Measurements from ENCODE around the gene BHLHA9.
"Not testable (repeated sequence)": the region's sequence is repeated elsewhere in the genome, so short reads cannot be mapped to it uniquely, and the experiment has no call there.

The BHLHA9 gene

DNA sequence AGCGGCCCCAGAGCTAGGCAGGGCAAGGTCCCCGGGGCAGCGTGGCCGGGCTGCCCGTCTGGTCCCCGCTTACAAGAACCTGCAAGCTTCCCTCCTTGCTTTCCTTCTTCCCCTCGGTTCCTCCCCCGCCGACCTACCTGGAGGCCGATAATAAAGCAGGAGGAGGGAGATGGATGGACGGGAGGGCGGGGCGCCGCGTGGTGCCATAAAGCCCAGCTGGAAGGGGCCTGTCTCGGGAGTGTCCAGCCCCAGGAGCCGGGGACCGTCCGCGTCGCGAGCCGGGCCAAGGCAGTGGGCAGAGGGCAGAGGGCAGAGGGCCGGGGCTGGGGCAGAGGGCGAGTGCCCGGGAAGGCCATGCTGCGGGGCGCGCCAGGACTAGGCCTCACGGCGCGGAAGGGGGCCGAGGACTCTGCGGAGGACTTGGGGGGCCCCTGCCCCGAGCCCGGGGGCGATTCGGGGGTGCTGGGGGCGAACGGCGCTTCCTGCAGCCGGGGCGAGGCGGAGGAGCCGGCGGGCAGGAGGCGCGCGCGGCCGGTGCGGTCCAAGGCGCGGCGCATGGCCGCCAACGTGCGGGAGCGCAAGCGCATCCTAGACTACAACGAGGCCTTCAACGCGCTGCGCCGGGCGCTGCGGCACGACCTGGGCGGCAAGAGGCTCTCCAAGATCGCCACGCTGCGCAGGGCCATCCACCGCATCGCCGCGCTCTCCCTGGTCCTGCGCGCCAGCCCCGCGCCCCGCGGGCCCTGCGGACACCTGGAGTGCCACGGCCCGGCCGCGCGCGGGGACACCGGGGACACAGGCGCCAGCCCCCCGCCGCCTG, at the start of gene BHLHA9:
Gene BHLHA9, plus strand, starts transcription at position 235 of the 820 bp plus-strand sequence. Its CDS starts 120 bp downstream, at position 355.
- no peak for DNase-seq (ENCODE audit: low read depth, low spot score)

DNA sequence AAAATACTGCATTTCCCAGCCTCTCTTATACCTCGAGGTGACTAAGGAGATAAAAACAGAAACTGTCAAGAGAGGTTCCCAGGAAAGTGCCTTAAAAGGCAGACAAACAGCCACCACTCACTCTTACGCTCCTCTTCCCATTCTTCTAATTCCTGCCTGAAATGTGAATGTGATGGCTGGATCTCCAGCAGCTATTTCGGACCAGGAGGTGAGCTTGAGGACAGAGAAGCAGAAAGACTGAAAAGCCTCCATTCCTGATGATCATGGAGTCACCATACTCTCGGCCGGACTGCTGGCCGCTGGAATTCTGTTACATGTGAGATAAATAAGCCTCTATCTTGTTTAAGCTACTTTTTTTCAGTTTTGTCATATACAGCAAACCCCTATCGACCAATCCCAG, 49.0 kb upstream of the BHLHA9 start:
- no peak for DNase-seq (ENCODE audit: low read depth, low spot score)

DNA sequence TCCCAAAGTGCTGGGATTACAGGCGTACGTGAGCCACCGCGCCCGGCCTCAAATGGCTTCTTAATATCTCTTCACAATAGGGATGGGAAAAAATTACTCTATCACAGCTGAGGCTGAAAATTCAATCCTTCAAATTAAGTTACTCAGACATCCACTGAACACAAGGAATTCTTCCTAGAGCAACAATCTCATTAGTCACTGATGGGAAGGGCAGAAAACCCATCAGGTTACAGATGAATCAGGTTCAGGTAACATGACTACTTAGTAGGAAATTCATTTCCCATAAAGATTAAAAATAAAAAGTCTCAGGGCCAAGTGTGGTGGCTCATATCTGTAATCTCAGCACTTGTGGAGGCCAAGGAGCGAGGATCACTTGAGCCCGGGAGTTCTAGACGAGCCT, 47.9 kb upstream of the BHLHA9 start:
- no peak for DNase-seq (ENCODE audit: low read depth, low spot score)

DNA sequence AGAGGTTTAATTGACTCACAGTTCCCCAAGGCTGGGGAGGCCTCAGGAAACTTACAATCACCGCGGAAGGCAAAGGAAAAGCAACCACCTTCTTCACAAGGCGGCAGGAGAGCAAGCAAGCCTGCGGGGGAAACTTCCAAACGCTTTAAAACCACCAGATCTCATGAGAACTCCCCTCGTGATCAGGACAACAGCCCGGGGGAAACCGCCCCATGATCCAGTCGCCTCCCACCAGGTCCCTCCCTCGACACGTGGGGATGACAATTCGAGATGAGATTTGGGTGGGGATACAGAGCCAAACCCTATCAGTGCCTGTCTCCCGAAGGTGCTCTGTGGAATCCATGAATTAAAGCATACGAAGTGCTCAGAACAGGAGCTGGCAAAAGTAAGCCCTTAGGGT, 46.6 kb upstream of the BHLHA9 start:
- no peak for DNase-seq (ENCODE audit: low read depth, low spot score)

DNA sequence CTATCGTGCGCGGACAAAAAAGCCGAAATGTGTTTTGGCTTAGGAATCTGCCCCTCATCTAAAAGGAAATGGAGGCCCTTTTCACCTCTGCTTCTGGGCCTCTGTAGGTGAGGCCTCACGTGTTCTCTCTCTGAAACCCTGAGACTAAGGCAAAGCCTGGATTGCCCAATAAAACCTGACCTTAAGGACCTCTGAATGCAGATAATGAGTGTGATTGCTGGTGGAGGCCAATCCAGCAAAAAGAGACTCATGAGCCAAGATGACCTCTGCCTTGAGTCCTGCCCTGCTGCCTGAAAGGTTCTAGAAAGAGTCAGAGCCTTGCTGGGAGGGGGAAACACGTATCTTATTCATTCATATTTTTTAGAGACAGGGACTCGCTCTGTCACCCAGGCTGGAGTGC, 45.9 kb upstream of the BHLHA9 start:
- no peak for DNase-seq (ENCODE audit: low read depth, low spot score)

DNA sequence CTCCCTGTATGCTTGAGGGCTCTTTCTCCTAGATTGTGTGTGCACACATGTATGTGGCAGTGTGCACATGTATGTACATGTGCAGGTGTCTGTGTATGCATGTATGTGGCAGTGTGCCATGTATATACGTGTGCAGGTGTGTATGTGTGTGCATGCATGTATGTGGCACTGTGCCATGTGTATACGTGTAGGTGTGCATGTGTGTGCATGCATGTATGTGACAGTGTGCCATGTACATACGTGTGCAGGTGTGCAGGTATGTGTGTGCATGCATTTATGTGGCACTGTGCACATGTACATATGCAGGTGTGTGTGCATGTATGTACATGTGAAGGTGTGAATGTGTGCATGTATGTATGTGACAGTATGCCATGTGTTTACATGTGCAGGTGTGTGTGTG, 43.9 kb upstream of the BHLHA9 start:
- DNase-seq (ENCODE audit: low read depth, low spot score), result no peak

DNA sequence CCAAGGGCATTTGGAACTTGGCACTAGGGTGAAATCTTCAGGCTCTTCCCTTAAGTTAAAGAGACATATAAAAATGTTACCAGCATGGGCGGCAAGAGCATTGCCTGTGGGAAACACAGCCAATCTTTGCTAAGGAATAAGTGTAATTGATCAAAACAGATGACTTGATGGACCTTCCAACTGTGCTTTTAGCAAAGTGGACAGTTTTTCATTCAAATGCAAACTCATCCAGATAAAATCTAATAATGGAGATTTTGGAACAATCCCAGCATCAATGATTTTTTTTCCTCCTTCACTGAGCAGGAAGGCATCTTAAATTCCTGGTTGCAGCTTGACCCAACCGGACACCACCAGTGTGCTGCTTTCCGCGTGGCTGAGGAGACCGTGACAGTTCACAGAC, 42.9 kb upstream of the BHLHA9 start:
- DNase-seq (ENCODE audit: low read depth, low spot score), result no peak

DNA sequence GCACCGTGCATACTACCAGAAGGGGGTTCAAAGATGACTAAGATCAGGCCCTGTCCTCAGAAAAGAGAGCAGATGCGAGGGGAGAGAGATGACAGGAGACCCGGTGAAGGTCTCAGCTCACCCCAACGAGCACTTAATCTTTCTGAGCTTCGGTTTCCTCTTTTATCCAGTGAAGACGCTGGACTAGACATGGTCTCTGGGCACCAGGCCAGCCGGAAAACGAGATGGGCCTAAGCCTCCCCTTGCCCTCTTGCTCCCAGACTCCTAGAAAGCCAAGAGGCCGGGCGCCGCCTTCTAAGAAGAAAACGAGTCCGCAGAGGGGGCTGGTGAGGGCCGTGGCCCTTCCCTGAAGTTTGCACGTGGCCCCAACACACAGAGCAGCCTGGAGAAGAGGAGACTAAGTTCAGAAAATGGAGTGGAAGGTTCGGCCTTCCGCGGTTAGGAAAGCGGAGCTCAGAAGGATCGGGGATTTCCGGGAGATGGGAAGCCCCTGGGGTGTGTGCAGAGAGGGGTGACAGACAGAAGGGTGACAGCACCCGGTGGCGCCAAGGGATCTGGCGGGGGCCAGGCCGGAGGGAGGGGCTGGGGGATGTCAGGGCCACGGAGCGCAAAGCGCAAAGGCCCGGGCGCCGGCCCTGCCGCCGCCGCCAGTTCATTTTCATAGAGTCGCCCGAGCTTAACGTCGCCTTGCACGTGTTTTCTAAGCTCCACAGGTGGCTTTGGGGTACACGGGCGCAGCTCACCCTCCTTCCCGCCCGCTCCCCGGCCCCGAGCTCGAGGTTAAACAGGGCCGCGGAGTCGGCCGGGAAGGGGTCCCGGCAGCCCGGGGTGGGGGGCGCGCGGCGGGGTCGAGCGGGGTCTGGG, 42.1 kb upstream of the BHLHA9 start:
- DNase-seq (ENCODE audit: low read depth, low spot score), result no peak

DNA sequence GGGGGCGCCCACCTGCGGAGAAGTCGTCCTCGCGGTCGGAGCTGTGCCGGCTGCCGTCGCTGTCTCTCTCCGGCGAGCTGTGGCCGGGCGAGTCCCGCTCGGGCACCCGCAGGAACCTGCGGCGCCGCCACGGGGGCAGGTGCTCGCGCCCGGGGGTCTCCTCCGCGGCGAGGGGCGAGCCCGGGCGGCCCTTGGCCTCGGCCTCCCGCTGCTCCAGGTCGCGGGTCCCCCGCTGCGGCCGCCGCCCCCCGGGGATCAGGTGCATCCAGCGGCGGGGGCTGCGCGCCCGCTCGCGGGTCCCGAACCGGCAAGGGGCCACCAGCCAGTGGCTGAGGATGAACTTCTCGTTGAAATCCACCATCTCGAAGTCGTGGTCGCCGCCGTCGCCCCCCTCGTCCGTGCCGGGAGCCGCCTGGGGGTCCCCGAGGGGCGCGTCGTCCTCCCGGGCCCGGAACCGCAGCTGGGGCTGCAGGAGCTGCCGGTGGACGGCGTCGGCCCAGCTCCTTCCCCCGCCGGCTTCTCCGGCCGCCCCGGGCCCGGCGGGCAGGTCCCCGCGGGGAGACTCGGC, 41.4 kb upstream of the BHLHA9 start:
- no peak for DNase-seq (ENCODE audit: low read depth, low spot score)

DNA sequence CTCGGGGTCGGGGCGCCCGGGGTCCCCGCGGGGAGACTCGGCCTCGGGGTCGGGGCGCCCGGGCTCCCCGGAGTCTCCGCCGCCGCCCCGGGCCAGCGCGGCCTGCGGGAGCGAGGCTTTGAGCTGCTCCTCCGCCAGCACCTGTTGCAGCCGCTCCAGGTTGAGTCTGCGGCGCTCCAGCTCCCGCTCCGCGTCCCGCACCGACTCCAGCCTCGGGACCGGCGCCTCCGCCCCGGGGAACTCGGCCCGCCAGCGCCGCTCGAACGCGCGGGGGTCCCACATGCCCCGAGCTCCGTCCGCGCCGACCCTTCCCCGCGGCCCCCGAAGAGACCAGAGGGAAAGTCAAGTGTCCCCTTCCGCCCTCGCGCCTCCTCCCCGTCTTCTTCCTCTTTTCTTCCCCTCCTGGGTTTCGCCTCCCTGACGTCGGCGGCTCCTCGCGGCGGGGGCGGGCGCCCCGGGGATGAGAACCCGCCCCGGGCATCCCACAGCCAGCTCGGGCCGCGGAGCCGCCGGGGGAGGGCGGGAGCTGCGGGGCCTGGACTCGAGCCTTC, 40.8 kb upstream of the BHLHA9 start:
- no peak for DNase-seq (ENCODE audit: low read depth, low spot score)

DNA sequence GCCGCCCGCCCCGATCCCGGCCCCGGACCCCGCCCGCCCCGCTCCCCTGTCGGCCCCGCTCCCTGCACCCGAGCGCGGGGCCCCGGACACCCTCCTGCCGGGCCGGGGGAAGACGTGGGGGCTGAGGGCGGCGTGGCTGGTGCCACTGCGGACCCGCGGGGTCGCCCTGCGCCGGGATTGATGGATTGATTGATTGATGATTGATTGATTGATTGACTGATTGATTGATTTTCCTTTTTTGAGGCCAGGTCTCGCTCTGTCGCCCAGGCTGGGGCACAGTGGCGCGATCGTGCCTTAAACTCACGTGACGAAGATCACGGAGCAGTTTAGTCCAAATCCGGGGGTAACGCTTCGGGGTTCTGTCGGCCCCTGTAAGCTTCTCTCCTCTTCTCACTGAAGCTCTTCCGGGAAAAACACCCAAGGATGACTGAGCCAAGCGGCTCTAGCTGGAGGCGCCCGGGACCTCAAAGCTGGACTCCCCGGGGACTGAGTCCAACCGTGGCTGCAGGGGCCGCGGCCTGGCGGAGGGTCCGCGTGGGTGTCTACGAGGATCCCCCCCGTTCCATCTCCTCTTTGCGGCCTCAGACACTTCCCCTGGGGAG, 40.2 kb upstream of the BHLHA9 start:
- DNase-seq (ENCODE audit: low read depth, low spot score), result no peak

DNA sequence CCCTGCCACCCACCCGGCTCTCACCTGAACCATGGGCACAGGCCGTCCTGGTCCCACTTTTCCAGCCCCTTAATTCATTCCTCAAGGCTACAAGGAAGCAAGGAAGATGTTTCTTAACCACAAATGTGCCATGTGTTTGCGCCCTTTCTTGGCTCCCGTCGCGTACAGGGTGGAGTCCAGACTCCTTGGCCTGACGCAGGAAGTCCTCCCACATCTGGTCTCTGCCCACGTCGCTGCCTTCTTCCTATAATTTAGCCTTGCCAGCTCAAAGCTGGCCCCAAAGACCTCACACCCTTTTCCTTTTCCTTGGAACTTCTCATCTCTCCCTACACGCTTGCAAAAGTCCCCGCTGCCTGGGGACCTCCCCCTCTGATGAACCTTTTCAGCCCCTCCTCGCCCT, 38.8 kb upstream of the BHLHA9 start:
- DNase-seq (ENCODE audit: low read depth, low spot score), result no peak

DNA sequence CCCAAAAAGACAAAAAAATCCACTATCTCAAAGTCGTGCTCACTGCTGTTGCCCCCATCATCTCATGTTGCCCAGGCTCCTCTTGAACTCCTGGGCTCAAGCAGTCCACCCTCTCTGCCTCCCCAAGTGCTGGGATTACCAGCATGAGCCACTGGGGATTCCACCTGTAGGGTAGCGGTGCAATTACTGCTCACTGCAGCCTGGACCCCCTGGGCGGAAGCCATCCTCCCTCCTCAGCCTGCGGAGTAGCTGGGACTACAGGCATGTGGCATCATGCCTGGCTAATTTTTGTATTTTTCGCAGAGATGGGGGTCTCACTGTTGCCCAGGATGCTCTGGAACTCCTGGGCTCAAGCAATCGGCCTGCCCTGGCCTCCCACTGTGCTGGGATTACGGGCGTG, 37.9 kb upstream of the BHLHA9 start:
- DNase-seq (ENCODE audit: low read depth, low spot score), result no peak

DNA sequence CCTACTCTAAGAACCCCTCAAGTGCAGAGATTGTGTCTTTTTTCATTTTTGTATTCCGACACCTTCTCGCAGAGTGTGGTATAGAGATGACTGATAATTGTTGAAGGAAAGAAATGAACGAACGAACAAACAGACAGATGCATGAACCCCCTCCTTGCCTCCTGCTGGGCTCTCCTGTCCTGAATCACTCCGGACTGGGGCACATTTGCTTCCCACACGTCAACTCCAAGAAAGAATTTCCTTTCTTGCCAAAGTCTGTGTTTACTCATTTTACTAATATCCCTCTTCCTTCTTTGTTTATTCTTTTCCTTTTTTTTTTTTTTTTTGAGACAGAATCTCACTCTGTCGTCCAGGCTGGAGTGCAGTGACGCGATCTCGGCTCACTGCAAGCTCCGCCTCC, 37.5 kb upstream of the BHLHA9 start:
- DNase-seq (ENCODE audit: low read depth, low spot score), result no peak

DNA sequence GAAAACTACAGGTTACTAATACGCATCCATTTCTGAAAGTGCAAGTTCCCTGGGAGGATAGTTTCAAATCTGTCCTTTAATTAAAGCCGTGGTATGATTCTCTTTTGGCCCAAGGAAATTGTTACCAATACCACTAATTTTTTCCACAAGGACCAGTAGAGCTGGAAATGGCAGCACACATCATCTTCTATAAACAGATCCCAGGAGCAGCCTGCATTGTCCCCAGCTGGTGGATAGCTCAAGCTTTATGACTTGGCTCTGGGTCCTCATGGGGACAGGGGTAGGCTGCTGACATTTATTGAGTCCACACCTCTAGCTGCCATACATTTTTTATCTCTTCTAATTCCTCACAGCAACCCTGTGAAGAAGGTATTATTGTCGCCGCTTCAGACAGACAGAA, 35.8 kb upstream of the BHLHA9 start:
- DNase-seq (ENCODE audit: low read depth, low spot score), result no peak

DNA sequence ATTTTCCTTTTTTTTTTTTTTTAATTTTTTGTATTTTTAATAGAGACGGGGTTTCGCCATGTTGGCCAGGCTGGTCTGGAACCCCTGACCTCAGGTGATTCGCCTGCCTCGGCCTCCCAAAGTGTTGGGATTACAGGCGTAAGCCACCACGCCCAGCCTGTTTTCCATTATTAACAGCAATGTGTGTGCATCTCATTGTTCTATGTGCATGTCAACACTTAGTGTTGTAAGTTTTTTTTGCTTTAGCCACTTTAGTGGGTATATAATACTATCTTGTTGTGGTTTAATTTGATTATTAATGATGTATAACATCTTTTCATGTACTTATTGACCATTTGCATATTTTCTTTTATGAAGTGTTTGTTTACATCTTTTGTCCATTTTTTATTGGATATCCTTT, 32.8 kb upstream of the BHLHA9 start:
- DNase-seq (ENCODE audit: low read depth, low spot score), result no peak

DNA sequence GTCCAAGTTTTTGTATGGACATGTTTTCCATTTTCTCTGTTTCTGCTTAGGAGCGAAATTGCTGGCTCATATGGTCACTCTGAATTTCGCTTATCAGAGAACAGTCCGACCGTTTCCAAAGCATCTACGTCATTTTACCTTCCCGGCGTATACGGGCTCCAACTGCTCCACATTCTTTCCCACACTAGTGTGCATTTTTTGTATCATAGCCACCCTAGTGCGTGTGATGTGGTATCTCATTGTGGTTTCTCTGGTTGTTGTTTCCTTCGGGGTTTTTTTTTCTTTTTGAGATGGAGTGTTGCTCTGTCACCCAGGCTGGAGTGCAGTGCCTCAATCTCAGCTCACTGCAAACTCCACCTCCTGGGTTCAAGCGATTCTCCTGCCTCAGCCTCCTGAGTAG, 31.0 kb upstream of the BHLHA9 start:
- no peak for DNase-seq (ENCODE audit: low read depth, low spot score)

DNA sequence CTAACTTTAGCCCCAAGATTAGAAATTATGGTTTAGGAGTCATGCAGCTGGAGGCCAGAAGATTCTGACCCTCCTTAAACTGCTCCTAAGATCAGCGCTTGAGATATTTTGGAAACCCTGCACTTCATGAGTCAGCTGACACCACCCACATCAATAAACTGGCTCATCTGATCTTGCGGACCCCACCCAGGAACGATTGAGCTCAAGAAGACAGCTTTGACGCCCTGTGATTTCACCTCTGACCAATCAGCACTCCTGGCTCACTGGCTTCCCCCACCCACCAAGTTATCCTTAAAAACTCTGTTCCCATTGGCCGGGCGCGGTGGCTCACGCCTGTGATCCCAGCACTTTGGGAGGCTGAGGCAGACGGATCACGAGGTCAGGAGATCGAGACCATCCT, 29.8 kb upstream of the BHLHA9 start:
- not testable (repeated sequence) for DNase-seq (ENCODE audit: low read depth, low spot score)

DNA sequence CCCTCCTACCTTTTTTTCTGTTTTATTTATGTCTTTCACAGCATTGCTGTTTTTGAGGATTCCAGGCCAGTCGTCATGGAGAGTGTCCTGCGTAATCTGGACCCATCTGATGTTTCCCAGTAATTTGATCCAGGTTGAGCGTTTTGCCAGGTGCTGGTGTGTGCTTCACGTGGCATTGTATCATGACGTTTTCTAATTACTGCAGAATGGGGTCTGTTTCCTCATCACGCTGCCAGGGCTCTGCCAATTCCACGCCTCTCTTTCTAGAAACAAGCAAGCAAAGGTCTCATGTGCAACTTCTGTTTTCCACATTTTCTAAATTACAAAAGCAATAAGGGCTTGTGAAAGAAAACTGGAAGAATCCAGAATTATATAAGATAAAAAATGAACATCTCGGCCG, 28.3 kb upstream of the BHLHA9 start:
- DNase-seq (ENCODE audit: low read depth, low spot score), result no peak

DNA sequence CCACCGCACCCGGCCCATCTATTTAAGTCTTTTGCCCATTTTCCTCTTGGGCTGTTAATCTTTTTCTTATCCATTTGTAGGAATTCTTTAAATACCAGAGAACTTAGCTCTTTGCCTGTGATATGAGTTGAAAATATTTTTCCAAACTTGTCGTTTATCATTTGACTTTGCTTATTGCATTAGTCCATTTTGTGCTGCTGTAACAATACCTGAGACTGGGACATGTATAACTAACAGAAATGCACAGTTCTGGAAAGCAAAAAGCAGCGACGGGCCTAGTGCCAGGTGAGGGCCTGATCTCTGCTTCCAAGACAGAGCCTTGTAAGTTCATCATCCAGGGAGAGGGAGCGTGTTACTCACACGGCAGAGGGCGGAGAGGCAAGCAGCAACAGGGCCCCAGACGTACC, 25.6 kb upstream of the BHLHA9 start:
- no peak for DNase-seq (ENCODE audit: low read depth, low spot score)

DNA sequence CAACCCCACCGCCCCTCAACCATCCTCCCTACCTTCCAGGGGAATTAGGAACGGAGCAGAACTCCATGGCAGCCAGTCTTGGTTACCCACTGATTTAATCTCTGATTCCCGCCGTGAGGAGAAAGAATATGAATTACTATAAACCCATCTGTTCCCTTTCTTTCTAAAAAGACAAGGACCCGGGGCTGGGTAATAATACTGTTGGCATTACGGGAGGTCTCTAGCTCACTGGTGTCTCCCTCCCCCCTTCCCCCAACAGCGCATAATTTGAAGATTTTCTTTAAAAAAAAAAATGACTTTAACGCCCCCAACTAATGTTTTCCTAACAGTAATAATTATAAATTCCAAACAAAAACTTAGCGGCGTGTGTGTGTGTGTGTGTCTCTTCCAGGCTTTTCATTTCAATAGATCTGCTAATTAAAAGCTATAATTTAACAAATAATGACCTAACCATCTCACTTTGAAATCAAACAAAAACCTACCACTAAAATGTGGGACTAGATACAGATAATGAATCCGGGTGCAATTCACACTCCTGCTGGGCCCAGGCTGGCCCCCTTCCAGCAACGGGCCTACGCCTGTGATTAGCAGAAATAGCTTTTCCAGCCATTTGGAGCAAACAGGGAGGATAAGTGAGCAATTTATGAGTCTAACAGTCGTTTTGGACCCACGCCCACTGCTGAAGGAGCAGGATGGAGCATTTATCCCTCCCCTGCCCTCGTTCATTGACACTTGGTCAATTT, 18.2 kb upstream of the BHLHA9 start:
- no peak for DNase-seq (ENCODE audit: low read depth, low spot score)
